Measurements from ENCODE around the gene RPS6KA4.

GRCh38 chr11:64407221-64407620 is 48.3 kb downstream of the RPS6KA4 start:
- no peak for TF ChIP-seq CTCF (IDR thresholded peaks at IDR 0.05 in 8 of 11, conservative IDR thresholded peaks at IDR 0.05 in 3 of 11)
- TF ChIP-seq POLR2AphosphoS5 (IDR thresholded peaks at IDR 0.05): no peak
- TF ChIP-seq POLR2A (IDR thresholded peaks at IDR 0.05): no peak
